ENCODE measurements around the gene AFF3. TPM values are rescaled to one million over a fixed set of nuclear protein-coding genes. Genes with fewer than 3 reads are reported as not detected.

AFF3 gene
- total RNA-seq, 5 donors from 2014 or later (not counting 1 experiment from before 2014, with no cell fraction given), result 9.9 to 23.5 (median 11.5) TPM

DNA sequence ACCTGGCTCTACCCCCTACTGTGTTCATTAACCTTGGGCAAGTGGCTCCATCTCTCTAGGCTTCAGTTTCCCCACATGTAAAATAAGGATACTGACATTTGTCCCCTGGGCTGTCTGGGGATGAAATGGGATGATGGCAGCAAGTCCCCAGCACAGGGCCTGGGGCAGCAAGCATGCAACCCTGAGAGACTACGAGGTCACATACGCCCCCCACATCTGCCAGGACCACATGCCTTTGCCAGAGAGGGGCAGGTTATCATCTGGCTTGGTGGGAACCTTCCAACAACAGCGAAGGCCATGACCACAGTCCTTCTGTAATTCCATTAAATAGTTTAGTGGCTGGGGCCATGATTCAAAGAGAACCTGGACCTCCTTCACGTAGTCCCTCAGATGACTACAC, 506.7 kb downstream of the AFF3 start:
- ChIA-PET CTCF (no interaction called here), POLR2A (no interaction called here)
- ATAC-seq (replicated peaks in 1 of 4) (no peak), DNase-seq (no peak)
- H3K27ac Mint-ChIP-seq, result no peak overlapping the region
- H3K9me3 Mint-ChIP-seq, result peaks cover 4 to 11% (median 6%) of the 10 kb centered on the region in 3 donors
- Histone ChIP-seq H3K27ac (ENCODE audit: low read length) (no peak overlapping the region), H3K9me3 (no peaks in the 10 kb centered on the region), H3K27me3 (replicated peaks in 1 of 2; ENCODE audit: control insufficient read depth in 2 of 2, extremely low read depth in 1 of 2, insufficient read depth in 2 of 2, low read length in 1 of 2) (no peaks in the 10 kb centered on the region), H3K4me3 (ENCODE audit: control insufficient read depth in 1 of 2, extremely low read depth in 1 of 2, low read length in 1 of 2) (no peak overlapping the region), H3K36me3 (ENCODE audit: control insufficient read depth in 2 of 2, extremely low read depth in 1 of 2, insufficient read depth in 1 of 2, low read length in 1 of 2) (no peaks in the 10 kb centered on the region), H3K4me1 (ENCODE audit: control insufficient read depth in 1 of 2, extremely low read depth in 1 of 2, insufficient read depth in 2 of 2, low read length in 2 of 2) (no peaks in the 10 kb centered on the region)
- no peak overlapping the region for H3K4me3 Mint-ChIP-seq
- H3K4me1 Mint-ChIP-seq, result no peaks in the 10 kb centered on the region
- 82% methylated on average over 2 of the region's 4 CpGs for WGBS (ENCODE audit: insufficient coverage)
- no peaks in the 10 kb centered on the region for H3K36me3 Mint-ChIP-seq
- no peaks in the 10 kb centered on the region for H3K27me3 Mint-ChIP-seq

DNA sequence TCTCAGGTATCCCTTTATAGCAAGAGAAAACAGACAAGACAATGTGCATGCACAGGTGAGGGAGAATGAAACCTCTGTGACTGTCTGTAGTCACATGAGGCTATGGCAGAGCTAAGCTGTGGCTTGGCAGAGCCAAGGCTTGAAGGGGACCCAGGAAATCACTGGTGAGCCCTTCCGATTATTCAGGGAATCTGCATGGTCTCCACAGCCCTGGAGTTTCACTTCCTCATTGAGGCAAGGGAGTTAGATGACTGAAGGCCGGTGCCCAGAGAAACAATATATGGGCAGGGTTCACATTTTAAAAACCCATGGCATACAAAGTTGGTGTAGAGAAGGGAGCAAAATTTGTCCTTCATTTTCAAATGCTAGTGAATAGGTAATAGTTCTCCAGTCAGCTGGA, 508.2 kb downstream of the AFF3 start:
- DNase-seq, result no peak
- no peak overlapping the region for H3K4me3 ChIP-seq (ENCODE audit: control insufficient read depth in 1 of 2, extremely low read depth in 1 of 2, low read length in 1 of 2)
- no peaks in the 10 kb centered on the region for H3K4me1 ChIP-seq (ENCODE audit: control insufficient read depth in 1 of 2, extremely low read depth in 1 of 2, insufficient read depth in 2 of 2, low read length in 2 of 2)
- no peaks in the 10 kb centered on the region for H3K9me3 ChIP-seq
- Mint-ChIP-seq H3K4me3 (no peak overlapping the region), H3K27ac (no peak overlapping the region), H3K9me3 (peaks cover 6 to 11% (median 9%) of the 10 kb centered on the region in 3 donors), H3K27me3 (no peaks in the 10 kb centered on the region), H3K4me1 (no peaks in the 10 kb centered on the region), H3K36me3 (peaks cover 4% of the 10 kb centered on the region)
- WGBS (ENCODE audit: insufficient coverage), result 100% methylated on average over 1 of the region's 2 CpGs
- H3K27ac ChIP-seq (ENCODE audit: low read length), result no peak overlapping the region
- ChIA-PET CTCF (no interaction called here), POLR2A (no interaction called here)
- H3K36me3 ChIP-seq (ENCODE audit: control insufficient read depth in 2 of 2, extremely low read depth in 1 of 2, insufficient read depth in 1 of 2, low read length in 1 of 2), result no peaks in the 10 kb centered on the region
- no peak for ATAC-seq (replicated peaks in 1 of 4)
- H3K27me3 ChIP-seq (replicated peaks in 1 of 2; ENCODE audit: control insufficient read depth in 2 of 2, extremely low read depth in 1 of 2, insufficient read depth in 2 of 2, low read length in 1 of 2), result no peaks in the 10 kb centered on the region

DNA sequence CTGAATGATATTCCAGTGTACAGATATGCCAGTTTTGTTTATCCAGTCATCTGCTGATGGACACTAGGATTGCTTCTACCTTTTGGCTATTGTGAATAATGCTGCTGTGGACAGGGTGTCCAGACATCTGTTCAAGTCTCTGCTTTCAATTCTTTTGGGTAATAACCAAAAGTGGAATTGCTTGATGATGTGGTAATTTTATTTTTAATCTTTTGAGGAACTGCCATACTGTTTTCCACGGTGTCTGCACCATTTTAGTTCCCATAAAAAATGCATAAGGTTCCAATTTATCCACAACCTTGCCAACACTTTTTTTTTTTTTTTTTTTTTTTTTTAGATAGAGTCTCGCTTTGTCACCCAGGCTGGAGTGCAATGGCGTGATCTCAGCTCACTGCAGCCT, 510.7 kb downstream of the AFF3 start:
- no peaks in the 10 kb centered on the region for H3K27me3 ChIP-seq (replicated peaks in 1 of 2; ENCODE audit: control insufficient read depth in 2 of 2, extremely low read depth in 1 of 2, insufficient read depth in 2 of 2, low read length in 1 of 2)
- ChIA-PET CTCF (no interaction called here), POLR2A (no interaction called here)
- no peaks in the 10 kb centered on the region for H3K36me3 ChIP-seq (ENCODE audit: control insufficient read depth in 2 of 2, extremely low read depth in 1 of 2, insufficient read depth in 1 of 2, low read length in 1 of 2)
- no peak overlapping the region for H3K27ac Mint-ChIP-seq
- H3K9me3 ChIP-seq, result no peaks in the 10 kb centered on the region
- no CpG with 5 or more reads among the region's 3 CpGs for WGBS (ENCODE audit: insufficient coverage)
- H3K4me1 Mint-ChIP-seq, result no peaks in the 10 kb centered on the region
- H3K4me3 Mint-ChIP-seq, result no peak overlapping the region
- DNase-seq, result no peak
- H3K9me3 Mint-ChIP-seq, result peaks cover 6 to 11% (median 9%) of the 10 kb centered on the region in 3 donors
- no peak for ATAC-seq (replicated peaks in 1 of 4)
- no peaks in the 10 kb centered on the region for H3K27me3 Mint-ChIP-seq
- no peaks in the 10 kb centered on the region for H3K4me1 ChIP-seq (ENCODE audit: control insufficient read depth in 1 of 2, extremely low read depth in 1 of 2, insufficient read depth in 2 of 2, low read length in 2 of 2)
- no peak overlapping the region for H3K4me3 ChIP-seq (ENCODE audit: control insufficient read depth in 1 of 2, extremely low read depth in 1 of 2, low read length in 1 of 2)
- H3K27ac ChIP-seq (ENCODE audit: low read length), result no peak overlapping the region
- peaks cover 4% of the 10 kb centered on the region for H3K36me3 Mint-ChIP-seq

DNA sequence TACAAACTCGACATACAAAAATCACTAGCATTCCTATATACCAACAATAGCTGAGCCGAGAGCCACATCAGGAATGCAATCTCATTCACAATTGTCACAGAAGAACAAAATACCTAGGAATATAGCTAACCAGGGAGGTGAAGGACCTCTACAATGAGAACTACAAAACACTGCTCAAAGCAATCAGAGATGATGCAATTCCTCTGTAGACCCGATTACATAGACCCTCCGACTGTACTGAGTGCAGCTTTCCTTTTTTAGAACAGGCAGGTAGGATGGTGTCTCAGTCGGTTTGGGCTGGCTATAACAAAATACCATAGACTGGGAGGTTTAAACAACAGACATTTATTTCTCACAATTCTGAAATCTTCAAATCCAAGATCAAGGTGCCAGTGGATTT, 513.1 kb downstream of the AFF3 start:
- no peaks in the 10 kb centered on the region for H3K27me3 Mint-ChIP-seq
- no peak overlapping the region for H3K4me3 ChIP-seq (ENCODE audit: control insufficient read depth in 1 of 2, extremely low read depth in 1 of 2, low read length in 1 of 2)
- ChIA-PET CTCF (no interaction called here), POLR2A (no interaction called here)
- peaks cover 4% of the 10 kb centered on the region for H3K36me3 Mint-ChIP-seq
- no peak overlapping the region for H3K27ac Mint-ChIP-seq
- no peaks in the 10 kb centered on the region for H3K9me3 ChIP-seq
- no peak overlapping the region for H3K27ac ChIP-seq (ENCODE audit: low read length)
- no peaks in the 10 kb centered on the region for H3K4me1 ChIP-seq (ENCODE audit: control insufficient read depth in 1 of 2, extremely low read depth in 1 of 2, insufficient read depth in 2 of 2, low read length in 2 of 2)
- no peaks in the 10 kb centered on the region for H3K4me1 Mint-ChIP-seq
- ATAC-seq (replicated peaks in 1 of 4) (no peak), DNase-seq (no peak)
- H3K4me3 Mint-ChIP-seq, result no peak overlapping the region
- WGBS (ENCODE audit: insufficient coverage), result 100% methylated on average over 2 of the region's 5 CpGs
- peaks cover 6 to 9% (median 9%) of the 10 kb centered on the region in 3 donors for H3K9me3 Mint-ChIP-seq
- no peaks in the 10 kb centered on the region for H3K27me3 ChIP-seq (replicated peaks in 1 of 2; ENCODE audit: control insufficient read depth in 2 of 2, extremely low read depth in 1 of 2, insufficient read depth in 2 of 2, low read length in 1 of 2)
- H3K36me3 ChIP-seq (ENCODE audit: control insufficient read depth in 2 of 2, extremely low read depth in 1 of 2, insufficient read depth in 1 of 2, low read length in 1 of 2), result no peaks in the 10 kb centered on the region

DNA sequence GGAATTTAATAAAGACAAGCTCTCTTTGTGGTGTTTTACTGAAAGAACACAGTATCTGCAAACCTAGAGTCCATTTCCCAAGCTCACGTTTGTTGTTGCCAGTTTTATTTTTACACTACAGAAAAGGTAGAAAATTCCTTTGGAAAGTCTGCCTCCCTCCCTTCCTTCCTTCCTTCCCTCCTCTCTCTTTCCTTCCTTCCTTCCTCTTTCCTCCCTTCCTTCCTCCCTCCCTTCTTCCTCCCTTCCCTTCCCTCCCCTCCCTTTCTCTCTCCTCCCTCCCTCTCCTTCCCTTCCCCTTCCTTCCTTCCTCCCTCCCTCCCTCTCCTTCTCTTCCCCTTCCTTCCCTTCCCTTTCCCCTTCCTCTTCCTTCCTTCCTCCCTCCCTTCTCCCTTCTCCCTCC, 516.2 kb downstream of the AFF3 start:
- no peak for DNase-seq
- WGBS (ENCODE audit: insufficient coverage), result 90% methylated on average over 1 of the region's 1 CpG
- no peaks in the 10 kb centered on the region for H3K9me3 ChIP-seq
- no peak overlapping the region for H3K27ac ChIP-seq (ENCODE audit: low read length)
- ChIA-PET POLR2A (no interaction called here), CTCF (no interaction called here)
- no peak overlapping the region for H3K4me3 ChIP-seq (ENCODE audit: control insufficient read depth in 1 of 2, extremely low read depth in 1 of 2, low read length in 1 of 2)
- no peak for ATAC-seq (replicated peaks in 1 of 4)
- H3K27me3 Mint-ChIP-seq, result no peaks in the 10 kb centered on the region
- peaks cover 0 to 5% (median 0%) of the 10 kb centered on the region in 3 donors for H3K9me3 Mint-ChIP-seq
- peaks cover 4% of the 10 kb centered on the region for H3K36me3 Mint-ChIP-seq
- H3K4me3 Mint-ChIP-seq, result no peak overlapping the region
- no peaks in the 10 kb centered on the region for H3K4me1 ChIP-seq (ENCODE audit: control insufficient read depth in 1 of 2, extremely low read depth in 1 of 2, insufficient read depth in 2 of 2, low read length in 2 of 2)
- H3K36me3 ChIP-seq (ENCODE audit: control insufficient read depth in 2 of 2, extremely low read depth in 1 of 2, insufficient read depth in 1 of 2, low read length in 1 of 2), result no peaks in the 10 kb centered on the region
- H3K27ac Mint-ChIP-seq, result no peak overlapping the region
- H3K27me3 ChIP-seq (replicated peaks in 1 of 2; ENCODE audit: control insufficient read depth in 2 of 2, extremely low read depth in 1 of 2, insufficient read depth in 2 of 2, low read length in 1 of 2), result no peaks in the 10 kb centered on the region
- no peaks in the 10 kb centered on the region for H3K4me1 Mint-ChIP-seq

DNA sequence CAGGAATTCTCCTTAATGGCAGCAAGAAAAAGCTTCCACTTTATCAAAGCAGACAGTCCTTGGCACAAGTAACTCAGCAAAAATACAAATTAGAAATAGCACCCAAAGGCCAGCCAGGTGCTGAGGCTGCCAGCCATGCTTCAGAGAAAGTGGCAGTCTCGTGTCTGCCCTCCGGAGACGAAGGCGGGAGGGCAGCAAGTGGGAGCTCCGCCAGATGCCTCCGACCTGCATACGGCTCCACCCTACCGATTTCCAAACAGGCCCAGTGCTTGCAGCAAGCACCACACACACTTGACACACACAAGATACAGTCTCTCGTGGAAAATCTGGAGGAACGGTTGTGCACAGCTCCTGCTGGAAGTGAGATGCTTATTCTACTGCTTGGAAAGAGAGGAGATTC, 517.7 kb downstream of the AFF3 start:
- H3K36me3 Mint-ChIP-seq, result no peaks in the 10 kb centered on the region
- POLR2A ChIA-PET, result no interaction called here
- no peaks in the 10 kb centered on the region for H3K4me1 ChIP-seq (ENCODE audit: control insufficient read depth in 1 of 2, extremely low read depth in 1 of 2, insufficient read depth in 2 of 2, low read length in 2 of 2)
- no peaks in the 10 kb centered on the region for H3K4me1 Mint-ChIP-seq
- no peak overlapping the region for H3K27ac ChIP-seq (ENCODE audit: low read length)
- no peaks in the 10 kb centered on the region for H3K27me3 Mint-ChIP-seq
- no peak overlapping the region for H3K4me3 Mint-ChIP-seq
- DNase-seq (no peak), ATAC-seq (replicated peaks in 1 of 4) (no peak)
- no peaks in the 10 kb centered on the region for H3K9me3 Mint-ChIP-seq
- WGBS (ENCODE audit: insufficient coverage), result 97% methylated on average over 4 of the region's 10 CpGs
- no peaks in the 10 kb centered on the region for H3K27me3 ChIP-seq (replicated peaks in 1 of 2; ENCODE audit: control insufficient read depth in 2 of 2, extremely low read depth in 1 of 2, insufficient read depth in 2 of 2, low read length in 1 of 2)
- no peak overlapping the region for H3K27ac Mint-ChIP-seq
- no peaks in the 10 kb centered on the region for H3K36me3 ChIP-seq (ENCODE audit: control insufficient read depth in 2 of 2, extremely low read depth in 1 of 2, insufficient read depth in 1 of 2, low read length in 1 of 2)
- H3K9me3 ChIP-seq, result no peaks in the 10 kb centered on the region
- CTCF ChIA-PET, result interaction anchor here in 1 of 2 donors (0.6 kb wide), 1 partner anchor 409 kb away, joined by 3 read pairs; no protein-coding TSS in a partner anchor
- no peak overlapping the region for H3K4me3 ChIP-seq (ENCODE audit: control insufficient read depth in 1 of 2, extremely low read depth in 1 of 2, low read length in 1 of 2)

DNA sequence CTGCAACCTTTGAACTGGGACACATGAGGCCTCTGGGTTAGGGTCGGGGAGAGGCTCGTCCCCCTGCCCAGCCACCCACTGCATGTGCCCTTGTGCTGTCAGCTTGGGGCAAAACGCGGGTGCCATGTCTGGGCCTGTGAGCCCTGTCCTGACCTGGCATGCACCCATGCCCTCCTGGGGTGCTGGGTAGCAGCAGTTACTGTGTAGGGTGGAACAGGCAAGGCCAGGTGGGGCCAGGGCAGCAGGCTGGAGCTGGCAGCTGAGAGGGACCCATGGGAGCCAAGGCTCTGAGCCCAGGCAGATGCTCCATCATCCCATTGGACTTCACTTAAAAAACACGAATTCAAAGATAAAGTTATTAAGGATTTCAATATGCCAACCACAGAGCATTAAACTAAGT, 518.8 kb downstream of the AFF3 start:
- ChIA-PET CTCF (no interaction called here), POLR2A (no interaction called here)
- WGBS (ENCODE audit: insufficient coverage), result 97% methylated on average over 4 of the region's 5 CpGs
- Histone ChIP-seq H3K36me3 (ENCODE audit: control insufficient read depth in 2 of 2, extremely low read depth in 1 of 2, insufficient read depth in 1 of 2, low read length in 1 of 2) (no peaks in the 10 kb centered on the region), H3K9me3 (no peaks in the 10 kb centered on the region), H3K4me1 (ENCODE audit: control insufficient read depth in 1 of 2, extremely low read depth in 1 of 2, insufficient read depth in 2 of 2, low read length in 2 of 2) (no peaks in the 10 kb centered on the region), H3K4me3 (ENCODE audit: control insufficient read depth in 1 of 2, extremely low read depth in 1 of 2, low read length in 1 of 2) (no peak overlapping the region), H3K27ac (ENCODE audit: low read length) (no peak overlapping the region), H3K27me3 (replicated peaks in 1 of 2; ENCODE audit: control insufficient read depth in 2 of 2, extremely low read depth in 1 of 2, insufficient read depth in 2 of 2, low read length in 1 of 2) (no peaks in the 10 kb centered on the region)
- Mint-ChIP-seq H3K36me3 (no peaks in the 10 kb centered on the region), H3K4me3 (no peak overlapping the region), H3K4me1 (peaks cover 0 to 4% (median 0%) of the 10 kb centered on the region in 3 donors), H3K27me3 (peaks cover 0 to 2% of the 10 kb centered on the region in 2 donors), H3K27ac (no peak overlapping the region), H3K9me3 (no peaks in the 10 kb centered on the region)
- ATAC-seq (replicated peaks in 1 of 4) (no peak), DNase-seq (no peak)

Measured in T-cell (primary cell).